ENCODE measurements around the gene SFTPB.

- TF ChIP-seq CTCF (IDR thresholded peaks at IDR 0.05), result no peak
- no peak for TF ChIP-seq POLR2A (IDR thresholded peaks at IDR 0.05)
These were observed 14.0 kb downstream of the SFTPB start for GRCh38 chr2:85653996-85654395.

Data from heart left ventricle (tissue), 13 donors.